Esophagus muscularis mucosa (tissue), 4 donors: ENCODE data around the gene GALNT18. TPM values are rescaled to one million over a fixed set of nuclear protein-coding genes. Genes with fewer than 3 reads are reported as not detected.

Experiments
- DNase-seq: peaks from one replicate; pipeline ENCODE4 v3.0.0-alpha.2; 2017; ENCODE audit errors: extremely low spot score
- H3K27ac ChIP-seq, 4 donors: fragments of 200-600 bp; sonication (generic); replicated peaks in 1 of 4; 1 replicate in 3 of 4; 2 replicates in 1 of 4; pipeline ENCODE4 v1.5.1; 2016 to 2019; ENCODE audit warnings: mild to moderate bottlenecking in 1 of 4
- H3K27me3 ChIP-seq, 4 donors: fragments of 200-600 bp; sonication (generic); one replicate each; pipeline versions ENCODE4 v1.5.1 to v1.6.0; 2016 to 2019
- H3K36me3 ChIP-seq, 4 donors: fragments of 200-600 bp; sonication (generic); one replicate each; pipeline ENCODE4 v1.5.1; 2016 to 2019
- H3K4me1 ChIP-seq, 4 donors: fragments of 200-600 bp; sonication (generic); one replicate each; pipeline ENCODE4 v1.5.1; 2016 to 2019
- H3K4me3 ChIP-seq, 4 donors: fragments of 200-600 bp; sonication (generic); 1 replicate in 2 of 4; 2 replicates in 2 of 4; pipeline ENCODE4 v1.5.1; 2016 to 2019; ENCODE audit warnings: mild to moderate bottlenecking in 4 of 4, moderate library complexity in 1 of 4
- H3K9me3 ChIP-seq, 4 donors: fragments of 200-600 bp; sonication (generic); 1 replicate in 3 of 4; 2 replicates in 1 of 4; pipeline ENCODE4 v1.5.1; 2016 to 2019
- CTCF ChIP-seq, 3 experiments: fragments of 200-600 bp in 2 of 3; fragments of 450-650 bp in 1 of 3; sonication (generic) in 2 of 3; IDR thresholded peaks; one replicate each; pipeline ENCODE4 v1.5.1; 2017 to 2019; ENCODE audit warnings: antibody characterized with exemption in 3 of 3, mild to moderate bottlenecking in 2 of 3, moderate library complexity in 1 of 3
- EP300 ChIP-seq: sonication (generic); formaldehyde crosslinking; IDR thresholded peaks from one replicate; pipeline ENCODE4 v1.6.1; 2017; ENCODE audit warnings: antibody characterized with exemption
- POLR2A ChIP-seq: fragments of 450-650 bp; IDR thresholded peaks from one replicate; pipeline ENCODE4 v1.6.1; 2017; ENCODE audit warnings: antibody characterized with exemption, moderate library complexity, mild to moderate bottlenecking, low read depth
- POLR2AphosphoS5 ChIP-seq, 2 donors: sonication (generic); formaldehyde crosslinking; IDR thresholded peaks; one replicate each; pipeline ENCODE4 v1.6.1; 2017; ENCODE audit warnings: antibody characterized with exemption in 2 of 2
- WGBS: methylation state at CpG from one replicate; pipeline ENCODE4 v1.1.5; 2018; 5-methylcytosine and 5-hydroxymethylcytosine counted together
- intact Hi-C: fragments of 100-400 bp; cut with DNase I; formaldehyde crosslinking; loops from one replicate; pipeline ENCODE4 v1.15.1; 2023
- total RNA-seq, 4 donors: library from RNA; depleted of rRNA; stranded (reverse); fragments of >200 nt; gene quantifications; one replicate each; pipeline versions ENCODE4 v1.1.0 to v1.2.1, GENCODE V29; 2016

GALNT18 gene
- total RNA-seq, 4 donors from 2014 or later: 29.1 to 67.0 (median 49.3) TPM

DNA sequence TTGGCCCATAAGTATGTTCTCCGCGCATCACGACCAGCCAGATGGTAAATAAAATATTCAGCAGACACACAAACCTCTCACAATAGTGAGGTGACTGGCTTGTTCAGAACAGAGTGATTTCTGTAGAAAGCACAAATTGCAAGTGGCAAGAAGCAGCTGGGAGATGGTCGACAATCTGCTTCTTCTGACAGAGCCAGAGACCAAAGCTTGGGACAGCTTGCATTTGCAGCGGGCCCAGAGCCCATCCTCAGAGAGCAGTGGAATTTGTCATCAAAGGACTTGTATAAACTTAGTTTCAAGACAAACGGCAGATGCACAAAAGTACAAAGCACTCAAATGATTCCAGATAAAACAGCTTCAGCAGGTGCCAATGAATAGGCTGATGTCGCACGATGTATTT lies 7.6 kb upstream of the GALNT18 start:
- peak; percentile 87 for DNase-seq
- peaks cover 0 to 14% (median under 1%) of the 10 kb centered on the region in 4 donors for H3K4me1 ChIP-seq
- H3K4me3 ChIP-seq: no peak overlapping the region
- H3K27ac ChIP-seq: no peak overlapping the region
- intact Hi-C loops: loop anchor here (10.0 kb wide), 1 partner anchor 595 kb away; no protein-coding TSS in a partner anchor
- WGBS: 56% methylated on average over 8 of the region's 8 CpGs
- TF ChIP-seq CTCF (IDR thresholded peaks at IDR 0.05) (no peak), EP300 (no peak), POLR2A (no peak), POLR2AphosphoS5 (IDR thresholded peaks at IDR 0.05) (no peak)
- no peaks in the 10 kb centered on the region for H3K27me3 ChIP-seq
- no peaks in the 10 kb centered on the region for H3K36me3 ChIP-seq
- H3K9me3 ChIP-seq: no peaks in the 10 kb centered on the region

GRCh38 chr11:11628651-11629050 lies 6.8 kb upstream of the GALNT18 start:
- DNase-seq: no peak
- TF ChIP-seq POLR2AphosphoS5 (IDR thresholded peaks at IDR 0.05): no peak
- no peak for TF ChIP-seq CTCF (IDR thresholded peaks at IDR 0.05)
- no peak for TF ChIP-seq EP300
- TF ChIP-seq POLR2A: no peak
- 91% methylated on average over 4 of the region's 4 CpGs for WGBS
- Histone ChIP-seq H3K27ac (no peak overlapping the region), H3K4me1 (peaks cover 0 to 19% (median 6%) of the 10 kb centered on the region in 4 donors), H3K9me3 (no peaks in the 10 kb centered on the region), H3K4me3 (no peak overlapping the region), H3K27me3 (no peaks in the 10 kb centered on the region), H3K36me3 (no peaks in the 10 kb centered on the region)
- intact Hi-C loops: loop anchor here (10.0 kb wide), 1 partner anchor 594 kb away; no protein-coding TSS in a partner anchor

GRCh38 chr11:11626128-11626527 lies 4.3 kb upstream of the GALNT18 start:
- H3K4me3 ChIP-seq: no peak overlapping the region
- TF ChIP-seq POLR2AphosphoS5 (IDR thresholded peaks at IDR 0.05) (no peak), EP300 (no peak), CTCF (IDR thresholded peaks at IDR 0.05) (no peak), POLR2A (no peak)
- H3K27me3 ChIP-seq: no peaks in the 10 kb centered on the region
- H3K27ac ChIP-seq: no peak overlapping the region
- no peaks in the 10 kb centered on the region for H3K9me3 ChIP-seq
- intact Hi-C loops: loop anchor here (10.0 kb wide), 1 partner anchor 591 kb away; no protein-coding TSS in a partner anchor
- no peaks in the 10 kb centered on the region for H3K36me3 ChIP-seq
- DNase-seq: no peak
- H3K4me1 ChIP-seq: peaks cover 11 to 41% (median 23%) of the 10 kb centered on the region in 4 donors
- 100% methylated on average over 1 of the region's 1 CpG for WGBS

DNA sequence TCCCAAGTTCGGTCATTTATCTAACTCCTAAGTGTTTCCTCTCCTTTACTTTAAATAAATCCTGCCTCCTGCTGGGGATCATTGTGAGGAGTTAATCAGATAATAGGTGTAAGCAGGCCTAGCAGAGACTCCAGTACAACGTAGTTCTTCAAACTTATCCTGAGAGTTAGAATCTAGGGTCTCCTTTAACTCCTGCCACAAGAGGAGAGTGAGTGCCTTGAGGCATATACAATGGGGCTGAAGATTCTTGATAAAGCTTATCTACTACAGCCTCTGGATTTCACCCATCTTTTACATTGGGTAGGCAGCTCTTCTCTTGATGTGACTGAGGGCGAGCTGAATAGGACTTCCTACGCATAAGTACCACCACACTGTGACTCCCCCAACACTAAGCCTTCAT lies 3.1 kb upstream of the GALNT18 start:
- Histone ChIP-seq H3K4me1 (peaks cover 11 to 44% (median 35%) of the 10 kb centered on the region in 4 donors), H3K27me3 (no peaks in the 10 kb centered on the region), H3K4me3 (no peak overlapping the region), H3K9me3 (no peaks in the 10 kb centered on the region), H3K27ac (no peak overlapping the region), H3K36me3 (no peaks in the 10 kb centered on the region)
- DNase-seq: no peak
- WGBS: 91% methylated on average over 4 of the region's 4 CpGs
- intact Hi-C loops: loop anchor here (5.0 to 10.0 kb wide), 3 partner anchors 162 to 590 kb away; no protein-coding TSS in a partner anchor
- TF ChIP-seq POLR2A (no peak), POLR2AphosphoS5 (IDR thresholded peaks at IDR 0.05) (no peak)

DNA sequence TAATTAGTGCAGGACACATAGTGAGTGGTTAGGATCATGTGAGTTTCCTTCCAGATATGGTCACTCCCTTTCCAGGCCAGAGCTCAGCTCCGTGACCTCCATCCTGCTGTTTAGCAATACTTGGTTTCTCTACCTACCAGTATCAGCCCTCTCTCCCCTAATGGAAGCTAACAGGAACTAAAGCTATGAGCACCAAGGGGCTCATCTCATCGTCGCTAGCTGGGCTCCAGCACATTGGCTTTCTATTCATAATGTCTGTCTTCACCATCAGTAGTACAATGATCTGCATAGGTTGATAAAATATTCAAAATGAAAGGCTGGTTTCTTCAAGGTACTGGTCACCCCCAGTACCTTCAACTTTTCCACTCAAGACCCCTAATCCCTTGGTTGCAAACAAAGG lies 2.4 kb upstream of the GALNT18 start:
- intact Hi-C loops: loop anchor here (5.0 to 10.0 kb wide), 3 partner anchors 163 to 589 kb away; no protein-coding TSS in a partner anchor
- no peaks in the 10 kb centered on the region for H3K27me3 ChIP-seq
- no peaks in the 10 kb centered on the region for H3K36me3 ChIP-seq
- H3K9me3 ChIP-seq: no peaks in the 10 kb centered on the region
- no peak overlapping the region for H3K4me3 ChIP-seq
- no peak for DNase-seq
- 85% methylated on average over 3 of the region's 3 CpGs for WGBS
- TF ChIP-seq POLR2A (no peak), CTCF (IDR thresholded peaks at IDR 0.05) (no peak), EP300 (no peak), POLR2AphosphoS5 (IDR thresholded peaks at IDR 0.05) (no peak)
- H3K27ac ChIP-seq: peak overlapping the region in 2 of 4 donors; percentile 11 to 89
- peaks cover 15 to 44% (median 42%) of the 10 kb centered on the region in 4 donors for H3K4me1 ChIP-seq
